Globus pallidus (tissue), 1 donor: ENCODE results near the gene RPP14.
"Not testable (repeated sequence)": the region's sequence is repeated elsewhere in the genome, so short reads cannot be mapped to it uniquely, and the experiment has no call there.

Experiments
- DNase-seq: peaks from one replicate; pipeline ENCODE4 v3.0.0-alpha.2; 2015; ENCODE audit warnings: low spot score

Gene RPP14

GRCh38 chr3:58305882-58306711 is at the start of gene RPP14, which contains the start of gene HTD2:
Gene RPP14, plus strand, starts transcription at chr3:58306245. Its CDS starts 4,085 bp downstream, at chr3:58310330.
Gene HTD2, plus strand, starts transcription at chr3:58306520. Its CDS starts 11,094 bp downstream, at chr3:58317614.
- peak; percentile 96 for DNase-seq

- no peak for DNase-seq
Measured at GRCh38 chr3:58256511-58256910, 49.5 kb upstream of the RPP14 start.

GRCh38 chr3:58258392-58259055 is 47.5 kb upstream of the RPP14 start:
- no peak for DNase-seq

- DNase-seq, result peak; percentile 73
Measured at GRCh38 chr3:58260261-58260731, 45.7 kb upstream of the RPP14 start.

- DNase-seq, result no peak
Measured at GRCh38 chr3:58260733-58261132, 45.3 kb upstream of the RPP14 start.

GRCh38 chr3:58261954-58262666 is 43.9 kb upstream of the RPP14 start:
- DNase-seq, result no peak

GRCh38 chr3:58266577-58266976 is 39.5 kb upstream of the RPP14 start:
- DNase-seq, result peak; percentile 50

GRCh38 chr3:58267543-58267942 is 38.5 kb upstream of the RPP14 start:
- not testable (repeated sequence) for DNase-seq

GRCh38 chr3:58269356-58269755 is 36.7 kb upstream of the RPP14 start:
- DNase-seq, result no peak

GRCh38 chr3:58270485-58270884 is 35.6 kb upstream of the RPP14 start:
- DNase-seq, result no peak

GRCh38 chr3:58271901-58272501 is 34.0 kb upstream of the RPP14 start:
- DNase-seq, result no peak

GRCh38 chr3:58272891-58273290 is 33.2 kb upstream of the RPP14 start:
- DNase-seq, result no peak

GRCh38 chr3:58273362-58273761 is 32.7 kb upstream of the RPP14 start:
- DNase-seq, result not testable (repeated sequence)

- no peak for DNase-seq
Measured at GRCh38 chr3:58274027-58274614, 31.9 kb upstream of the RPP14 start.

GRCh38 chr3:58281069-58281468 is 25.0 kb upstream of the RPP14 start:
- DNase-seq, result no peak

- DNase-seq, result no peak
Measured at GRCh38 chr3:58285334-58285733, 20.7 kb upstream of the RPP14 start.

- peak; percentile 94 for DNase-seq
Measured at GRCh38 chr3:58287354-58287753, 18.7 kb upstream of the RPP14 start.

GRCh38 chr3:58288011-58288728 is 17.9 kb upstream of the RPP14 start:
- DNase-seq, result no peak

GRCh38 chr3:58288964-58289613 is 17.0 kb upstream of the RPP14 start:
- not testable (repeated sequence) for DNase-seq

GRCh38 chr3:58290446-58290845 is 15.6 kb upstream of the RPP14 start:
- DNase-seq, result not testable (repeated sequence)
